NK-92 (cell line): Measurements from ENCODE around the gene PIK3R5.
"Not testable (repeated sequence)": the region's sequence is repeated elsewhere in the genome, so short reads cannot be mapped to it uniquely, and the experiment has no call there.

Experiments used
- DNase-seq: peaks from one replicate; lab custom pipeline; 2025; ENCODE audit not compliant: unreplicated experiment; lab: John Stamatoyannopoulos, UW

The PIK3R5 gene

DNA sequence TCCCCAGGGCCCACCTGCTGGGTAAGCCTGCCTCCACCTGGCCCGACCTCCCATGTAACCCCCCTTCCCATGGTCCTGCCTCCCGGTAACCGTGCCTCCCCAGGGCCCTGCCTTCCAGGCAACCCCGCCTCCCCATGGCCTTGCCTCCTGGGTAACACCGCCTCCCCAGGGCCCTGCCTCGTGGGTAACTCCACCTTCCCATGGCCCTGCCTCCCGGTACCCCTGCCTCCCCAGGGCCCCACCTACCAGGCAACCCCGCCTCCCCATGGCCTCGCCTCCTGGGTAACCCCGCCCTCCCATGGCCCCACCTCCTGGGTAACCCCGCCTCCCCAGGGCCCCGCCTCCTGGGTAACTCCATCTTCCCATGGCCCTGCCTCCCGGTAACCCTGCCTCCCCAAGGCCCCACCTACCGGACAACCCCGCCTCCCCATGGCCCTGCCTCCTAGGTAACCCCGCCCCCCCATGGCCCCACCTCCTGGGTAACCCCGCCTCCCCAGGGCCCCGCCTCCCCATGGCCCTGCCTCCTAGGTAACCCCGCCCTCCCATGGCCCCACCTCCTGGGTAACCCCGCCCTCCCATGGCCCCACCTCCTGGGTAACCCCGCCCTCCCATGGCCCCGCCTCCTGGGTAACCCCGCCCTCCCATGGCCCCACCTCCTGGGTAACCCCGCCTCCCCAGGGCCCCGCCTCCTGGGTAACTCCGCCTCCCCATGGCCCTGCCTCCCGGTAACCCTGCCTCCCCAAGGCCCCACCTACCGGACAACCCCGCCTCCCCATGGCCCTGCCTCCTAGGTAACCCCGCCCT lies 80.1 kb downstream of the PIK3R5 start:
- DNase-seq, result not testable (repeated sequence)

DNA sequence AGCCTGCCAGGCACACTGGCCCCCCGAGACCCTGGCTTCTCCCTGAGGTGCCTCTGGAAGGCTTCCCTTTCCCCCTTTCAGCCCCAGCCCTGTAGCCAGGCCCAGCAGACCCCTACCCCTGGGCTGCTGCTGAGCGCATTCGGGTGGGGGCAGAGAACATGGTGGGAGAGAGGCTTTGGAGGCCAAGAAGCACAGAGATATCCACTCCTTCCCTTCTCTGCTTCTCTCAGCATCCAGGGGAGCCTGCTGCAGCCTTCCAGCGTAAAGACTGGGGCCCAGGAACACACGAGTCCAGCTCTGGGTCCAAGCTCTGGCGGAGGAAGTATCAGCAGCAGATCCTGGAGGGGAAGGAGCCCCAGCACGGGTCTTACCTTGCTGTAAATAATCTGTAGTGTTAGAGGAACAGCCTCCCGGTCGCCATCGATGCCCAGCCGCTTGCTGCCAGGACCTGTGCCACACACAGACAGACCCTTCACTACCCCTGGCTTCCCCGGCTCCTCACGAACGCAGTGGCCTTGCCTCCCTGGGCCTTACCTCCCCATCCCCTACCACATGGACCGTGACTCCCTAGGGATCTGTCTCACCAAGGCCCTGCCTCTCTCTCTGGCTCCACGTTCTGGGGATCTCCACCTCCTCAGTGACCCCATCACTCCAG lies 81.0 kb downstream of the PIK3R5 start:
- DNase-seq, result no peak

DNA sequence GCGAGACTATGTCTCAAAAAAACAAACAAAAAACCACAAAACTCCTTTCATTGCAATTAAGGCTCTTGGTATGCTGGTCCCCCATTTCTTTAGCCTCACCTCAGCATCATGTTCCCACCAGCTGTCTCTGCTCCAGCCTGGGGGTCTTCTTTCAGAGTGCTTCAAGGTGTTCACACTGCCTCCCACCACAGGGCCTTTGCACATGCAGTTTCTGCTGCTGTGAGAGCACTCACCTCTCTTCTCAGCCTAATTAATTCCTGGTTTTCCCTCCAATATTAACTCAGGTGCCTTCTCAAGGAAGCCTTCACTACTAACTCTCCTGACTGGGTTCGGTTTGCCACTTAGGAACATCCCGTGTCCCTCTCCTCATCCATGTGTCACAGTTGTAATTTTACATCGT lies 82.2 kb downstream of the PIK3R5 start:
- DNase-seq, result no peak

DNA sequence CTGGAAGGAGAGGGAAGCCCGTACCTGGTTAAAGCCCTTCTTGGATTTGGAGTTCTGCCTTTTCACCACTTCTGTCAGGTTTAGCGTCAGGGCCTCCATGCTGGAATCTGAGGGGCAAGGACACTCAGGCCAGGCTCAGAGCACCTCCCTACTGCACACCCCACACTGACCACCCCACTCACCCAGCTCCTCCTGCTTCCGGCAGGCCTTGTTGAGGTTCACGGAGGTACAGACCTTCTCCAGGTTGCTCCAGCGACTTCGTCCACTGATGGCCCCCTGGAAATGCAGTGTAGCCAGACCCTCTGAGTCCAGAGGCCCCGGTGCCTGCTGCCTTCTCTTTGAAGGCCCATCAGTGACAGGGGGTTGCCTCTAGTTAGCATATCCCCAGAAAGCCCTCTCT lies 83.9 kb downstream of the PIK3R5 start:
- no peak for DNase-seq

DNA sequence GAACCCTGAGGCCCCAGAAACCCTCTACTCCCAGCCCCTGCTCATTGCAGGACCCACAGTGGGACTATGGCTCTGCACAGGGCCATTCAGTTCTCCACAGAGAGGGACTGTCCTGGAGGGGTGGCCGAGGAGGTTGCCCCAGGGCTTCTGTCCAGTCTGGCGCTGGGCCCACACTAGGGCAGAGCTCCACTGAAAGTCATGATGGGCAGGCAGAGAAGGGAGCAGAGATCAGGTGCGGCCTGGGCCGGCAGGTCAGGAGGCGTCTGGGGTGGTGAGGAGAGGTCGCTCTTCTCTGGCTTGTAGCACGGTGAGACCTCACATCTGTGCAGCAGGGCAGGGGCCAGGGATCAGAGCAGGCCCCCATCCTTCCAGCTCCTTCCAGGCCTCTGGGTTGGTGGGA lies 85.0 kb downstream of the PIK3R5 start:
- no peak for DNase-seq

DNA sequence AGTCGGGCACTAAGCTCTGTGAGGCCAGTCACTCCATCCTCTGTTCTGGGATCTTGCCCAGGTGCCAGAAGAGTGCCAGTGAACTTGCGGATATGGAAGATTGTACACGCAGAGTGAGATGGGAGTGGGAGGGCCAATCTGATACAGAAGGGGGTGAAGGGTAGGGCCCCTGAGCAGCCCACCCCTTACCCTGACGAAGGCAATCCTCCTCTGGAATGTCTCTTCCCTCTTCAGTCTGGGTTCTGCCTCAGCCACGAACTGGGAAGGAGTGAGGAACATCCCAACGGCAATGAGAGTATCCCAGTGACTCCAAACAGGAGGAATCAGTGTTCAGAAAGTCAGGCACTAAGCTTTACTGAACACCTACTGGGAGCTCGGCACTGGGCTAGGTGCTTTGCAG lies 86.1 kb downstream of the PIK3R5 start:
- DNase-seq, result no peak

DNA sequence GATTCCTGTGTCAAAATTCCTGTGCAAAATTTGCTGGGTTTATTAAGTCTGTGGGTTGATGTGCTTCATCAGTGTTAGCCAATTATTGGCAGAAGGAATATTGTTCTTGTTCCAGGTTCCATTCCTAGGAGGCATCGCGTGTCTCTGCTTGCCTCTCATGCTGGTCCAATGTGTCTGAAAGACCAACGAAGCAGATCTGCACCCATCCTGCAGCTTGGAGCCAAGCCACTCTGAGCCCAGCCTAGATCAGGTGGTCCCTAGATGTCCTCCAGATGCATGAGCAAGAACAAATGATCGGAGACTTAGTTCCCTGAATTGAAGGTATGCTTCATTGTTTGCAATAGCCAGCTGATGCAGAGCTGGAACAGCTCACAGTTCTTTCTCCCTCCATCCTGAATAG lies 87.5 kb downstream of the PIK3R5 start:
- no peak for DNase-seq

DNA sequence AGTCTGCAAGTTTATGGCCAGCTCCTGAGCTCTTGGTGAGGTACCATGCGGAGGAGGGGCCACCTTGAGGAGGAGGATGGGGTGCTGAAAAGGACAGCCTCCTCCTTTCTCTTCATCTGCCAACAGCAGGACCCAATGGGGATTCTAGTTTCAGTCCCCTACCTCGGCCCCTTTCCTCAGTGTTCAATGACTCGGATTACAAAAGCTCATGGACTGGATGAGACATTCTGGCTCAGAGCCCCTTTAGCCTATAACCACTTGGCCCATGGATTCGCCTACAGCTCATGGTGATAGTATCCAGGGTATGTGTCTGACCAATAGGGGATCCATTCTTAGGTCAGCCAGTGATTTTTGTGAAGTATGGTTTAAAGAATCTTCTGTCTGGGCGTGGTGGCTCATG lies 89.5 kb downstream of the PIK3R5 start:
- no peak for DNase-seq

DNA sequence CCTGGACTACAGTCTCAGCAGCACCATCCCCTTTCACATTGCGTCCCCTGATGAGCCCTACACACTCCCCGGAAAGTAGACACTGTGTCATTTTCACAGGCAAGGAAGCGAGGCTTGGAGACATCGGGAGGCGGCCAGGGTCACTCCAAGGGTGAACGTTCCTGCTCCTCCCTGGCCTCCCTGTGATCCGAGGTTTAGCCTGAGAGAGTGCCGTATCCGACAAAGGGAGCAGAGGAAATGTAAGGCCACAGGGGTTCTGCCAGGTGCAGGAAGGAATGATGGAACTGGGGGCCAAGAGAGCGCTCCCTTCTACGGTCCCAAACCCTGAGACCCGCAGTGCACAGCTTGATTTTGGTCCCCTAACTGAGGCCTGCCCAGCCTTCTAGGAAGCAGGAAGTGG lies 90.1 kb downstream of the PIK3R5 start:
- no peak for DNase-seq

DNA sequence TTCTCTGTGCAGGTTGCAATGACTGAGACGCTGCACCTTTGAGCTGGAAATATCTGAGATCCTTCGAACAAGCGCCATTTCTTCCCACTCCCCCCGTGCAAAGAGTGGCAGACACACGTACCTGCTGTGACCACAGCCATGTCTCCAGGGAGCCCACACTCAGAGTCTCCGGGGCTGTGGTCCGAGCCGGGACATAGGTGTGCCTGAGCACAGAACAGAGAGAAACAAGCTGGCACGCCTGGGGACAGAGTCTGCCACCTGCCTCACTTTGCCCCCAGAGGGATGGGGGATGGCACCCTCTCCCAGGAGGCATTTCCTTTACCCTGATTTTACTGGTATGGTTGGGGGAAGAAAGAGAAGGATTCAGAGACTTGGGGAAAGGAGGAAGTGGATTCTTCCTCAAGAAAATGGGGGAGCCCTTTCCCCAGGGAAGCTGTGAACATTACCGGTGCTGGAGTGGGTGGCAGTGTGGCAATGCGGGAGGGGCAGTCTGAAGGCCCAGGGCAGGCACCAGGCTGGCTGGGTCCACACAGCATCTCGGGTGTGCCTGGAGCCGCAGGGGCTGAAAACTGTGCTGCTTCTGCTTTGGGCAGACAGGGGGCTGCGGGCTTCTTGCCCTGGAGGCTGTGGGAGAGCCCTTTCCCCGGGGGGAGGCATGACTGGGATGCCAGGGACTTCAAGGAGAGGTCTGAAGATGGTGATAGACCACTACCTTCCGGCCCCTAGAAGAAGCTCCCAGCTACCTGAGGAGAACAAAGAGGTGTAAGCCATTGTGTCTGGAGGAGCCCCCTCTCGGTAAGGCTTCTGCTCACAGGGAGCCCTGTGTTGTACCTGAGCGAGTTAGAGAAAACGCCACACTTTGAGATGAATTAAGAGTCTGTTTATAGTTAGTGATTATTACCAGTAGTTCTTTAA lies 91.4 kb downstream of the PIK3R5 start:
- DNase-seq, result no peak

DNA sequence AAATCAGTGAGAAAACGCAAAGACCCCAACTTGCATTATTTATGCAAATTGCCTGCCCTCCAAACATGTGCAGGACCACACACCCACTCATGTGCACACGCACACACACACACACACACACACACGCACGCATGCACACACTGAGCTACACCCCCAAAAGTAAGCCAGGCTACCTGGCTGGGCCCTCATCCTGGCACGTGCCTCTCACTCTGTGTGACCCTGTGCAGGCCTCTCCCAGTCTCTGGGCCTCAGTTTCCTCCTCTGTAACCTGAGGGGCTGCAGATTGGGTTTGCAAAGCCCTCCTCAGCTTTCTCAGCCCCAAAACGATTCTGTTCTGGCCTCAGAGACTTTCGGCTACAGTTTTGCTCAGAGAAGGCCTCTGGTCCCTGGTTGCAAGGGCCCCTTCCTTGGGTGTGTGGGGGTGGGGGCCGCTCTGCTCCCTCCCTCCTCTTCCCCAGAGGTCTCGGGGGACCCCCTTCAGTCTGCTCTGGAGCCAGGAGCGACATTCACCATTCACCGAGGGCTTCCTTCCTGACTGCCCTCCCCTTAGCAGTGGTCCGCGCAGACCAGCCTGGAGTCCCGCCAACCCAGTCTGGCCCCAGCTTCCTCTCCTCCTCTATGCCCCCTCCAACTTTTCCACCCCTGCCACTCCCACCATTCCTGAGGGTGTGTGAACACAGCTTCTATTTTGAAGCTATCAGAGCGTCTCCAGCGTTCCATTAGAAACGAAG lies 92.6 kb downstream of the PIK3R5 start:
- no peak for DNase-seq

DNA sequence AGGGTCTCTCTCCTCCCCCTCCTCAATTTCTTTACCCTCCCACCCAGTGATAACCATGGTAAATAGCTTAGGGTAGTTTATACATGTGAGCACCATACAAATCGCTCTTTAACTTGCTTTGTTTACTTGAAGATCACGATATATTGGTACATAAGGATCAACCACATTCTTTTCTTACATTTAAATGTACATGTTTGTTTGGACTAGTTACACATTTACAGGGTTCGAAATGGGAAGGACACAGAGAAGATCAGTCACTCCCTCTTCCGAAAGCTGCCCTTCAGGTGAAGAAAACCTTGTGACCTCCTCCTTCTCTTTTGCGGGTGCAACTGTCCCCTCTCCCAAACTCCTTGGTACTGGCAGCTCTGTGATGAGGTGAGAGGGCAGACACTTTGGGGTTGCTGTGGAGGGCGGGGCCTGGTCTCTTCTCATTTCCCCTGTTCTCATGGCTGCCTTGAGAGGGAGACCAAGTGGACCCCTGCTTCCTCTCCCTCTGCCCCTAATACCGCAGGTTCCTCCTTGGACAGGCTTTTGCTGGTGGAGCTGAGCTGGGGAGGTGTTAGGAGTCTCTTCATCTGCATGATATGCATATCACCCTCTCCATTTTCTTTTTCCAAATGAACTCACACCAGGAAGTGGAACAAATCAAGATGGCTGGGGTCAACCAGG lies 93.3 kb downstream of the PIK3R5 start:
- DNase-seq, result no peak

DNA sequence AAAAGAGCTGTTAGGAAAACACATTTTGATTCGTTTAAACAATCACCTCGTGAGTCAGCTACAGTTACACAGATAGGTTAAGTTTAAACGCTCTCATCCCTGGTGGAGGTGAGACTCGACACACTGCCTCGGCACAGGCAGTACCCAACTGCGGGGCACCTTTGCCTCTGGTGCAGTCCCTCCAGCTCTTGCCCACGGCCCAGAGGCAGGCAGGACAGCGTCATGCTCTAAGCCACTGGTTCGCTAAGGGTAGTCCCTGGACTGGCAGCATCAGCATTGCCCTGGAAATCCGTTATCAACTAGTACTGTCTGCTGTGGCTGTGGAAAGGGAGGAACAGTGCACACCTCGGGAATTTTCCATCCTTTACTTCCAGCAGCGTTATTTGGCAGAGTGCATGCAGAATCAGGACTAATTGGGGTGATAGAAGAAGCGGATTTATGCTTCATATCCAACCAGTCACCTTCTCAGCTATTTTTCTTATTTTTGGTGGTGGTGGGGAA lies 94.4 kb downstream of the PIK3R5 start:
- no peak for DNase-seq

DNA sequence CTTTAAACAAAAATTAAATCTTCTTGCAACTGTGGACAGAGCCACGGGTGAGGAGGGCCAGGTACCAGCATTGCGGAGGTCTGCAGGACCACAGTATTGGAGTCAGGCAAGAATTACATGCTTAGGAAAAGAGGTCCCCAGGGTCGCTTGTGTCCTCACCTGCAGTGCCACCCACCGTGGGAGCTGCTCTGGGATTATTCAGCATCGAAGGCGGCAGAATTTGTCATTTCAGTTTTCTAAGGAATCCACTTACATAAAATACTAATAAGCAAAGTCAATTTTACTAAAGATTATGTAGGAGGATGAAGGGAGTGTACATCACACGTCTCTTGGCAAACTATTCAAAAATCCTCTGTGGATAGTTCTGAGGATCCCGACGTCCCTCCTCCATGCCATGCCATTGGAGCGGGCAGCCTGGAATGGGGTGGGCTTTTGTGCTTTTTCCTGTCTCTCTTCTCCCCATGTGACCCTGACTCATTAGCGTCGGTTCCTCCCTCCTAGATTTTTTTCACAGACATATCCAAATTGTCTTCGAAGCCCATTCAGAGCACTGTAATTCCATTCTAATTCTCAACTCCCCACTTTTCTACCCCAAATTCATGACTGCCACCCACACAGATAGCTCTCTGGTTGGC lies 95.0 kb downstream of the PIK3R5 start:
- no peak for DNase-seq

DNA sequence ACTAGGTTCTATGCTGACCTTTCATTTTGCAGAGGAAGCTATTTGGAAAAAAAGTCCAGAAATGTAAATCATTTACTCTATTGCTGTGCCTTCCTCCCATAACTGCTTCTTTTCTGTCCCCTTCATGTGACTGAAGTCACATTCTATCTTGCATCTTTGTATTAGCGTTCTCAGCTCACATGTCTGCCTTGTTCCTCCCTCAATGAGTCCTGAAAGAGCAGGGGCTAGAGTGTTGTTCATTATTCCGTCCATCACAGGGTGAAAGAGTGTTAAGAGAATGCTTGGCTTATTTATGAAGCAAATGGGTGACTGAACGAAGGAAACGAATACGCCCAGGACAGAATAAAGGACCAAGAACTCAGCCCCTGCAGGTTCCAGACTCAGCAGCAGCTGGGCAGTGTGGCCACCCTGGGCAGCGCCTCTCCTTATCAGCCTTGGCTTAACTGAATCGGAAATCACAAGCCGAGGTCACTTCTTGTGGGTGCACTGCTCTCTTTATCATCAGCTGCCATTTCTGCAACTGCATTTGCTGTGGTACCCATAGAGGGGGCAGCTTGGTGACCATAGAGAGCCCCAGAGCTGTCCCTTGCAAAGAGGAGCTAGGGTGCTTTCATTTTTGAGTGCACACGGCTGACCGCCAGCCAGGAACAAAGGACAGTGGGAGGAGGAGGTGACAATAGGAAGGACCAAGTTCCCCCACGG lies 96.2 kb downstream of the PIK3R5 start:
- no peak for DNase-seq

DNA sequence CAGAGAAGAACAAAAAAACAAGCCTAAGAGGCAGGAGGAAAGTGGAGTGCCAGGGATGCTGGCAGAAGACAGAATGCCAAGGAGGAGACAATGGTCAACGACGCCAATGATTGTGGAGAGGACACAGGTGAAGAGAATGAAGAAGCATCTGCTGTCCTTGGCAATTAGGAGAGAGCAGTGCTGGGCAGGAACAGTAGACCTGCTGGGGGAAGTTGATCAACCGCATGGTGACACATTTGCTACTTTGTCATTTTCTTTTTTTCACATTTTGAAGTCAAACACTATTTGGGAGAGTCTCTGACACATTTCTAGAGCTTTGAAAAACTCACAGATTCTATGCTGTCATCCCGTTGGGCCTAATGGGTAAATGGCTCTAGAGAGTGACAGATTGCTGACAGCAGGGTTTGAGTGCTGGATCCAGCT lies 97.0 kb downstream of the PIK3R5 start:
- DNase-seq, result no peak

DNA sequence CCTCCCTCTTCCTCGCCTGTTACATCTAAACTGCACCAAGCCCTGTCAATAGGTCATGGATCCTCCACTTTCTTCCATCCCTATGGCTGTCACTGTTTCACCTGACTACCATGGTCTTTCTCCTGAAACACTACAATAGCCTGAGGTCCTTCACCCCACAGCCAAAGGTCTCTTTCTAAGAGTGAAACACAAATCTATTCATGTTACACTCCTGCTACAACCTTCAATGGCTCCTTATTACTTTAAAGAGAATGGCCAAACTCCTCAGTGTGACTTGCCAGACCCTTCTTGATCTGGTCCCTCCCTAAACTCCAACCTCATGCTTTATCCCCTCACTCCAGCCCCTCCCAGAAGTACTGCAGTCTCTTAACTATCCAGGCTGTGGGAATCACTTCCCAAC lies 97.4 kb downstream of the PIK3R5 start:
- no peak for DNase-seq

DNA sequence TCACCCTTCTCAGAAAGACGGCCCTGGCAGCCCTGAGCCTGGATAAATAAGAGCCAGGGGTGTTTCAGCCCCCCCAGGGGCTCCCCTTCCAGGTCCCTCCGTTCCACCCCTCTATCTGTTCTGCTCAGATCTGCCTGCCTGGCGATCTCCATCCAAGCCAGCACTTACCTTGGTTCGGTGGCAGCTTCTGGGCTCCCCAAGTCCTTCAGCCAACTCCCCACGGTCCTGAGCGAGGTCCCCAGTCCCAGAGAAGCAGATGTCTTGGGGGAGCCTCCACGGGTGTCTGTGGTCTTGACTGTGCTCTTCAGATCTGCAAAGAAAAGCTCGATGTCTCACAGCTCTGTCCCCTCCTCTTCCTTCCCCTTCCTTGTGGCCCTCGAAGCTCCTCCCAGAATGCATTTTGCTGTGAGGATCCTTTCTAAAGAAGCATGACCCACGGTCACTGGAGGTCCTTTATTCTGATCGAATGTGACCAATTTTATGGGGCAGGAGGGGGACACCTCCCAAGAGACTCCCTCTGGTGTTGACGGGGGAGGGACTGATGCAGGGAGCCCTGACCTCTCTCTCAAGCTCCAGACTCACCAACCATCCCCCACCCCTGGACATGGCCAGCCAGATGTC lies 98.0 kb downstream of the PIK3R5 start, which contains the start of gene PIK3R6:
PIK3R6 (minus strand) TSS at position 314 of the 621 bp plus-strand sequence. CDS start 17,880 bp downstream, outside the sequence.
- DNase-seq, result no peak

DNA sequence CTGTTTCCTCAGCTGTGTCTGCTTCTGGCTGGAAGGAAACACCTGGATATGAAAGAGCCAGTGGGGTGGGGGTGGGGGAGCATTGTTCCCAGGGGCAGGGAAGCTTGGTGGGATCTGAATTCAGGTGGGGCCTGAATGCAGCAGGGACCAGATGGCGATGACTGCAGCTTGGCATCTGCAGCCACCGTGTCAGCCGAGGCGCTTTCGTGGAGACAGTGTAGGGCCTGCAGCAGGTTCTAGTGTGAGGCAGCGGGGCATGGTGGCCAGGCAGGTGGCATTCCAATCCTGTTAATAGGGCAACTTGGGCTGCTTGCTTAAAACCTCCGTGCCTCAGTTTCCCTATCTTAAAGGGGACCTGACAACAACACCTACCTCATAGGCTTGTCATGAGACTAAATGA lies 99.7 kb downstream of the PIK3R5 start:
- DNase-seq, result no peak
